ENCODE measurements around the gene KIF7. TPM values are rescaled to one million over a fixed set of nuclear protein-coding genes. Genes with fewer than 3 reads are reported as not detected.

KIF7 gene
- total and polyA plus RNA-seq, 2 experiments from 2014 or later: 4.6 to 20.1 TPM

DNA sequence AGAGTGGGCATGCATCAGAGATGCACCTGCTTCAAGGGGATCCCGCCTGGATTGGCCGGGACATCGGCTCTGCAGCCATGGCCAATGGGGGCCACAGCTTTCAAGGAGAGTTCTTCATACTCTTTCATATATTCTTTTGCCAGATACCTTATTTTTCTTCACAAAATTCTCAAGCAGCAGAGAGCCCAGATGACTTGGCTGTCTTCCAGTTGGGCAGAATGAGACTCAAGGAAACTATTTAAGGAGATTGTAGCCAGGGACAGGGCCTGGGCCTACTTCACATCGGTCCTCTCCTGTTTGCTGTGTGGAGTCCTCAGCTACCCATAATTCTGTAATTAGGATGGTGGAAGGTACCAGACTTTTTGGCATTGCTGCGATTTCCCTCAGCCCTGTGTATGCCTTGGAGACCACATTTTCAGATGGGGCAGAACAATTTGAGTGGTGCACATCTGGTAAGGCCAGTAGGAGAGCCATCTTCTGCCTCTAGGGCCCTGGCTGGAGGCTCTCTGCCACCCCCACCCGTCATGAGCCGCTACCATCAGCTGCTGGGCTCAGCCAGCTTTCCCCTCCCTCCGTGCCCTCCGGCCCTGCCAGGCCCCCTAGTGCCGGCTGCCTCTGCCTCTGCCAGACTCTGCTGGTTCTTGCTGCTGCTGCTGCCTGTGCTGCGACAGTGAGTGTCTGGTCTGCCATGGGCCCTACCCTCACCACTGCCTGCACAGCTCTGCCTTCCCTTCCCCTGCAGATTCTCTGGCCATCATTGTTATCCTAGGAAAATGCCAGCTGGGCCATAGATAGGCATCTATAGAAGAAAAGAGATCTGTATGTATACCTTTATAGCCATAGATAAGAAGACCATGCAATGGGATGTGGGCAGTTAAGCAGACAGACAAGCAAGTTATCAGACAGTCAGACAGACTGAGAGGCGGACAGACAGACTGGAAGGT lies 17.2 kb upstream of the KIF7 start:
- no peaks in the 10 kb centered on the region for H3K79me2 ChIP-seq (replicated peaks; ENCODE audit: insufficient read depth)
- no peaks in the 10 kb centered on the region for H3K9me2 ChIP-seq (ENCODE audit: insufficient read depth)
- peak; percentile 62 for ATAC-seq
- DNase-seq (ENCODE audit: low spot score): peak; percentile 13
- H3K4me3 ChIP-seq: no peak overlapping the region
- no peaks in the 10 kb centered on the region for H3K27me3 ChIP-seq (ENCODE audit: insufficient read depth)
- TF ChIP-seq, protein P1, sequence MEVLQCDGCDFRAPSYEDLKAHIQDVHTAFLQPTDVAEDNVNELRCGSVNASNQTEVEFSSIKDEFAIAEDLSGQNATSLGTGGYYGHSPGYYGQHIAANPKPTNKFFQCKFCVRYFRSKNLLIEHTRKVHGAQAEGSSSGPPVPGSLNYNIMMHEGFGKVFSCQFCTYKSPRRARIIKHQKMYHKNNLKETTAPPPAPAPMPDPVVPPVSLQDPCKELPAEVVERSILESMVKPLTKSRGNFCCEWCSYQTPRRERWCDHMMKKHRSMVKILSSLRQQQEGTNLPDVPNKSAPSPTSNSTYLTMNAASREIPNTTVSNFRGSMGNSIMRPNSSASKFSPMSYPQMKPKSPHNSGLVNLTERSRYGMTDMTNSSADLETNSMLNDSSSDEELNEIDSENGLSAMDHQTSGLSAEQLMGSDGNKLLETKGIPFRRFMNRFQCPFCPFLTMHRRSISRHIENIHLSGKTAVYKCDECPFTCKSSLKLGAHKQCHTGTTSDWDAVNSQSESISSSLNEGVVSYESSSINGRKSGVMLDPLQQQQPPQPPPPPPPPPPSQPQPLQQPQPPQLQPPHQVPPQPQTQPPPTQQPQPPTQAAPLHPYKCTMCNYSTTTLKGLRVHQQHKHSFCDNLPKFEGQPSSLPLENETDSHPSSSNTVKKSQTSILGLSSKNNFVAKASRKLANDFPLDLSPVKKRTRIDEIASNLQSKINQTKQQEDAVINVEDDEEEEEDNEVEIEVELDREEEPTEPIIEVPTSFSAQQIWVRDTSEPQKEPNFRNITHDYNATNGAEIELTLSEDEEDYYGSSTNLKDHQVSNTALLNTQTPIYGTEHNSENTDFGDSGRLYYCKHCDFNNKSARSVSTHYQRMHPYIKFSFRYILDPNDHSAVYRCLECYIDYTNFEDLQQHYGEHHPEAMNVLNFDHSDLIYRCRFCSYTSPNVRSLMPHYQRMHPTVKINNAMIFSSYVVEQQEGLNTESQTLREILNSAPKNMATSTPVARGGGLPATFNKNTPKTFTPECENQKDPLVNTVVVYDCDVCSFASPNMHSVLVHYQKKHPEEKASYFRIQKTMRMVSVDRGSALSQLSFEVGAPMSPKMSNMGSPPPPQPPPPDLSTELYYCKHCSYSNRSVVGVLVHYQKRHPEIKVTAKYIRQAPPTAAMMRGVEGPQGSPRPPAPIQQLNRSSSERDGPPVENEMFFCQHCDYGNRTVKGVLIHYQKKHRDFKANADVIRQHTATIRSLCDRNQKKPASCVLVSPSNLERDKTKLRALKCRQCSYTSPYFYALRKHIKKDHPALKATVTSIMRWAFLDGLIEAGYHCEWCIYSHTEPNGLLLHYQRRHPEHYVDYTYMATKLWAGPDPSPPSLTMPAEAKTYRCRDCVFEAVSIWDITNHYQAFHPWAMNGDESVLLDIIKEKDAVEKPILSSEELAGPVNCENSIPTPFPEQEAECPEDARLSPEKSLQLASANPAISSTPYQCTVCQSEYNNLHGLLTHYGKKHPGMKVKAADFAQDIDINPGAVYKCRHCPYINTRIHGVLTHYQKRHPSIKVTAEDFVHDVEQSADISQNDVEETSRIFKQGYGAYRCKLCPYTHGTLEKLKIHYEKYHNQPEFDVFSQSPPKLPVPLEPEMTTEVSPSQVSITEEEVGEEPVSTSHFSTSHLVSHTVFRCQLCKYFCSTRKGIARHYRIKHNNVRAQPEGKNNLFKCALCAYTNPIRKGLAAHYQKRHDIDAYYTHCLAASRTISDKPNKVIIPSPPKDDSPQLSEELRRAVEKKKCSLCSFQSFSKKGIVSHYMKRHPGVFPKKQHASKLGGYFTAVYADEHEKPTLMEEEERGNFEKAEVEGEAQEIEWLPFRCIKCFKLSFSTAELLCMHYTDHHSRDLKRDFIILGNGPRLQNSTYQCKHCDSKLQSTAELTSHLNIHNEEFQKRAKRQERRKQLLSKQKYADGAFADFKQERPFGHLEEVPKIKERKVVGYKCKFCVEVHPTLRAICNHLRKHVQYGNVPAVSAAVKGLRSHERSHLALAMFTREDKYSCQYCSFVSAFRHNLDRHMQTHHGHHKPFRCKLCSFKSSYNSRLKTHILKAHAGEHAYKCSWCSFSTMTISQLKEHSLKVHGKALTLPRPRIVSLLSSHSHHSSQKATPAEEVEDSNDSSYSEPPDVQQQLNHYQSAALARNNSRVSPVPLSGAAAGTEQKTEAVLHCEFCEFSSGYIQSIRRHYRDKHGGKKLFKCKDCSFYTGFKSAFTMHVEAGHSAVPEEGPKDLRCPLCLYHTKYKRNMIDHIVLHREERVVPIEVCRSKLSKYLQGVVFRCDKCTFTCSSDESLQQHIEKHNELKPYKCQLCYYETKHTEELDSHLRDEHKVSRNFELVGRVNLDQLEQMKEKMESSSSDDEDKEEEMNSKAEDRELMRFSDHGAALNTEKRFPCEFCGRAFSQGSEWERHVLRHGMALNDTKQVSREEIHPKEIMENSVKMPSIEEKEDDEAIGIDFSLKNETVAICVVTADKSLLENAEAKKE (CRISPR knock-in tag; IDR thresholded peaks at IDR 0.05): no peak
- TF ChIP-seq NANOG (IDR thresholded peaks at IDR 0.05; ENCODE audit: borderline replicate concordance) (no peak), POLR2AphosphoS5 (IDR thresholded peaks at IDR 0.05; ENCODE audit: low read depth) (no peak), ZNF331 (CRISPR knock-in tag; IDR thresholded peaks at IDR 0.05; ENCODE audit: low read depth) (no peak), JUNB (IDR thresholded peaks at IDR 0.05; ENCODE audit: unreplicated experiment) (no peak), EZH2phosphoT487 (IDR thresholded peaks at IDR 0.05; ENCODE audit: unreplicated experiment) (no peak), STAT1 (IDR thresholded peaks at IDR 0.05; ENCODE audit: unreplicated experiment) (no peak)
- TF ChIP-seq, protein P2, sequence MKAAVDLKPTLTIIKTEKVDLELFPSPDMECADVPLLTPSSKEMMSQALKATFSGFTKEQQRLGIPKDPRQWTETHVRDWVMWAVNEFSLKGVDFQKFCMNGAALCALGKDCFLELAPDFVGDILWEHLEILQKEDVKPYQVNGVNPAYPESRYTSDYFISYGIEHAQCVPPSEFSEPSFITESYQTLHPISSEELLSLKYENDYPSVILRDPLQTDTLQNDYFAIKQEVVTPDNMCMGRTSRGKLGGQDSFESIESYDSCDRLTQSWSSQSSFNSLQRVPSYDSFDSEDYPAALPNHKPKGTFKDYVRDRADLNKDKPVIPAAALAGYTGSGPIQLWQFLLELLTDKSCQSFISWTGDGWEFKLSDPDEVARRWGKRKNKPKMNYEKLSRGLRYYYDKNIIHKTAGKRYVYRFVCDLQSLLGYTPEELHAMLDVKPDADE (IDR thresholded peaks at IDR 0.05): no peak
- TF ChIP-seq, protein P3, sequence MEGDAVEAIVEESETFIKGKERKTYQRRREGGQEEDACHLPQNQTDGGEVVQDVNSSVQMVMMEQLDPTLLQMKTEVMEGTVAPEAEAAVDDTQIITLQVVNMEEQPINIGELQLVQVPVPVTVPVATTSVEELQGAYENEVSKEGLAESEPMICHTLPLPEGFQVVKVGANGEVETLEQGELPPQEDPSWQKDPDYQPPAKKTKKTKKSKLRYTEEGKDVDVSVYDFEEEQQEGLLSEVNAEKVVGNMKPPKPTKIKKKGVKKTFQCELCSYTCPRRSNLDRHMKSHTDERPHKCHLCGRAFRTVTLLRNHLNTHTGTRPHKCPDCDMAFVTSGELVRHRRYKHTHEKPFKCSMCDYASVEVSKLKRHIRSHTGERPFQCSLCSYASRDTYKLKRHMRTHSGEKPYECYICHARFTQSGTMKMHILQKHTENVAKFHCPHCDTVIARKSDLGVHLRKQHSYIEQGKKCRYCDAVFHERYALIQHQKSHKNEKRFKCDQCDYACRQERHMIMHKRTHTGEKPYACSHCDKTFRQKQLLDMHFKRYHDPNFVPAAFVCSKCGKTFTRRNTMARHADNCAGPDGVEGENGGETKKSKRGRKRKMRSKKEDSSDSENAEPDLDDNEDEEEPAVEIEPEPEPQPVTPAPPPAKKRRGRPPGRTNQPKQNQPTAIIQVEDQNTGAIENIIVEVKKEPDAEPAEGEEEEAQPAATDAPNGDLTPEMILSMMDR (conservative IDR thresholded peaks at IDR 0.05; ENCODE audit: low read depth in 2 of 2): no peak
- H3K27ac Mint-ChIP-seq: no peak overlapping the region
- no peaks in the 10 kb centered on the region for H3K36me3 ChIP-seq (ENCODE audit: insufficient read depth)
- peaks cover 10% of the 10 kb centered on the region for H3K27me3 Mint-ChIP-seq (ENCODE audit: insufficient read depth, low read depth, poor library complexity)
- H3K9me3 Mint-ChIP-seq: no peaks in the 10 kb centered on the region
- H4K20me1 ChIP-seq (replicated peaks; ENCODE audit: insufficient read depth): no peaks in the 10 kb centered on the region
- peak overlapping the region; percentile 72; the same call in 1 of the 2 replicates for H2AFZ ChIP-seq
- no peaks in the 10 kb centered on the region for H3F3A ChIP-seq (replicated peaks; ENCODE audit: low read depth)
- H3K4me1 Mint-ChIP-seq: peaks cover 10% of the 10 kb centered on the region; the same call in 2 of the 3 replicates
- H3K36me3 Mint-ChIP-seq (ENCODE audit: low read depth): no peaks in the 10 kb centered on the region
- H3K4me3 Mint-ChIP-seq: no peak overlapping the region
- no peak overlapping the region for H3K27ac ChIP-seq (ENCODE audit: low read depth)
- no peaks in the 10 kb centered on the region for H3K4me1 ChIP-seq (ENCODE audit: insufficient read depth)
- 0 out of 2 replicates have a peak overlapping the region, but pooled peaks have one; percentile 26 for H3K4me2 ChIP-seq

Measured in GM23338 (cell line).